Parathyroid adenoma (tissue), 2 donors: ENCODE data around the gene CARD9.
"Not testable (repeated sequence)": the region's sequence is repeated elsewhere in the genome, so short reads cannot be mapped to it uniquely, and the experiment has no call there.

Source experiments
- H2AFZ ChIP-seq: fragments of 300-600 bp; sonication (generic); one replicate; pipeline ENCODE4 v1.7.0; 2017; ENCODE audit warnings: antibody characterized with exemption, mild to moderate bottlenecking
- H3K27ac ChIP-seq: fragments of 300-600 bp; sonication (generic); one replicate; pipeline ENCODE4 v1.7.0; 2017
- H3K27me3 ChIP-seq: fragments of 300-600 bp; sonication (generic); one replicate; pipeline ENCODE4 v1.7.0; 2017; ENCODE audit warnings: low read length; ENCODE audit not compliant: control insufficient read depth, insufficient read depth
- H3K36me3 ChIP-seq: fragments of 300-600 bp; sonication (generic); one replicate; pipeline ENCODE4 v1.7.0; 2017; ENCODE audit warnings: low read length; ENCODE audit not compliant: control insufficient read depth, insufficient read depth
- H3K4me1 ChIP-seq: fragments of 300-600 bp; sonication (generic); one replicate; pipeline ENCODE4 v1.7.0; 2017; ENCODE audit warnings: control low read depth
- H3K4me2 ChIP-seq: fragments of 300-600 bp; sonication (generic); one replicate; pipeline ENCODE4 v1.7.0; 2017; ENCODE audit warnings: low read length
- H3K4me3 ChIP-seq: fragments of 300-600 bp; sonication (generic); one replicate; pipeline ENCODE4 v1.7.0; 2017; ENCODE audit warnings: low read depth, low read length
- H3K79me2 ChIP-seq: fragments of 300-600 bp; sonication (generic); one replicate; pipeline ENCODE4 v1.7.0; 2017; ENCODE audit warnings: control low read depth
- H3K9ac ChIP-seq: fragments of 300-600 bp; sonication (generic); one replicate; pipeline ENCODE4 v1.7.0; 2017; ENCODE audit warnings: mild to moderate bottlenecking
- H3K9me3 ChIP-seq: fragments of 300-600 bp; sonication (generic); one replicate; pipeline ENCODE4 v1.7.0; 2017; ENCODE audit warnings: low read length; ENCODE audit not compliant: control insufficient read depth
- CTCF ChIP-seq: fragments of 300-600 bp; sonication (generic); IDR thresholded peaks from one replicate; pipeline ENCODE4 v1.7.0; 2017; ENCODE audit warnings: antibody characterized with exemption, mild to moderate bottlenecking
- donor health status: primary hyperparathyroidism.

CARD9 gene

GRCh38 chr9:136410500-136411287 lies 37.2 kb upstream of the CARD9 start, which contains the start of the genes ENTR1 and PMPCA:
ENTR1 (minus strand) TSS chr9:136410614; CDS start chr9:136410397, 217 bp downstream.
PMPCA (plus strand) TSS chr9:136410658; CDS start chr9:136410669, 11 bp downstream.
- peaks cover 15% of the 10 kb centered on the region for H3K79me2 ChIP-seq
- H3K36me3 ChIP-seq = no peaks in the 10 kb centered on the region
- peak within 1 kb of the TSS; percentile 84 for H3K4me3 ChIP-seq
- TF ChIP-seq CTCF = no peak
- H3K9me3 ChIP-seq = no peaks in the 10 kb centered on the region
- no peaks in the 10 kb centered on the region for H3K27me3 ChIP-seq
- H3K4me2 ChIP-seq = peak within 1 kb of the TSS; percentile 95
- peak within 1 kb of the TSS; percentile 70 for H2AFZ ChIP-seq
- peak within 1 kb of the TSS; percentile 61 for H3K27ac ChIP-seq
- no peak within 1 kb of the TSS for H3K9ac ChIP-seq
- no peaks in the 10 kb centered on the region for H3K4me1 ChIP-seq

GRCh38 chr9:136409557-136410455 lies 36.3 kb upstream of the CARD9 start:
- Histone ChIP-seq H3K27me3 (no peaks in the 10 kb centered on the region), H3K9ac (no peak overlapping the region), H3K4me2 (peak overlapping the region; percentile 95), H3K36me3 (no peaks in the 10 kb centered on the region), H3K4me1 (no peaks in the 10 kb centered on the region), H2AFZ (peak overlapping the region; percentile 56), H3K27ac (no peak overlapping the region), H3K79me2 (peaks cover 15% of the 10 kb centered on the region), H3K9me3 (no peaks in the 10 kb centered on the region), H3K4me3 (peak overlapping the region; percentile 63)
- TF ChIP-seq CTCF = no peak

GRCh38 chr9:136407911-136408310 lies 34.4 kb upstream of the CARD9 start:
- H3K4me3 ChIP-seq = no peak overlapping the region

GRCh38 chr9:136407061-136407460 lies 33.6 kb upstream of the CARD9 start:
- not testable (repeated sequence) for H3K27me3 ChIP-seq, H3K9me3 ChIP-seq, H3K36me3 ChIP-seq, H3K27ac ChIP-seq, H2AFZ ChIP-seq, H3K4me3 ChIP-seq, H3K4me1 ChIP-seq, H3K9ac ChIP-seq, H3K4me2 ChIP-seq
- peaks cover 11% of the 10 kb centered on the region for H3K79me2 ChIP-seq

More at GRCh38 chr9:136407911-136408310, 34.4 kb upstream of the CARD9 start:
- TF ChIP-seq CTCF = no peak
- Histone ChIP-seq H3K4me2 (no peak overlapping the region), H3K9ac (no peak overlapping the region), H3K9me3 (no peaks in the 10 kb centered on the region), H3K79me2 (peaks cover 12% of the 10 kb centered on the region), H3K36me3 (no peaks in the 10 kb centered on the region), H3K4me1 (no peaks in the 10 kb centered on the region), H2AFZ (no peak overlapping the region), H3K27me3 (no peaks in the 10 kb centered on the region), H3K27ac (no peak overlapping the region)

GRCh38 chr9:136405904-136406303 lies 32.4 kb upstream of the CARD9 start:
- H3K79me2 ChIP-seq, H3K9ac ChIP-seq, H3K4me3 ChIP-seq, H3K27ac ChIP-seq, H2AFZ ChIP-seq, H3K36me3 ChIP-seq, H3K4me2 ChIP-seq, H3K27me3 ChIP-seq, H3K9me3 ChIP-seq, H3K4me1 ChIP-seq: not testable (repeated sequence)
